DMS79 treated with DMSO at 0.1 percent for 48 hours (cell line): ENCODE data around the gene TPM2.

Source experiments
- DNase-seq: peaks from one replicate; lab custom pipeline; 2025; lab: John Stamatoyannopoulos, UW

TPM2 gene

GRCh38 chr9:35696520-35697215 lies 6.9 kb upstream of the TPM2 start:
- peak; percentile 11 for DNase-seq

- no peak for DNase-seq
Observed at GRCh38 chr9:35695943-35696401, 6.2 kb upstream of the TPM2 start.

- no peak for DNase-seq
Observed at GRCh38 chr9:35691757-35692301, 2.1 kb upstream of the TPM2 start.

- DNase-seq: no peak
Observed at GRCh38 chr9:35691334-35691650, 1.6 kb upstream of the TPM2 start.

- DNase-seq: peak; percentile 36
Observed at GRCh38 chr9:35690614-35691333, 1.0 kb upstream of the TPM2 start.

GRCh38 chr9:35690294-35690613 lies 529 bp upstream of the TPM2 start:
- DNase-seq: no peak

GRCh38 chr9:35688558-35689541 lies 875 bp downstream of the TPM2 start:
- DNase-seq: no peak

- DNase-seq: no peak
Observed at GRCh38 chr9:35687972-35688557, 1.7 kb downstream of the TPM2 start.

GRCh38 chr9:35687306-35687705 lies 2.4 kb downstream of the TPM2 start:
- DNase-seq: no peak

GRCh38 chr9:35686222-35687203 lies 3.2 kb downstream of the TPM2 start:
- DNase-seq: no peak

- DNase-seq: no peak
Observed at GRCh38 chr9:35685506-35685905, 4.2 kb downstream of the TPM2 start.

GRCh38 chr9:35684921-35685320 lies 4.8 kb downstream of the TPM2 start:
- DNase-seq: no peak

- no peak for DNase-seq
Observed at GRCh38 chr9:35683323-35683722, 6.4 kb downstream of the TPM2 start.

- no peak for DNase-seq
Observed at GRCh38 chr9:35682520-35683315, 7.0 kb downstream of the TPM2 start.

- DNase-seq: no peak
Observed at GRCh38 chr9:35682051-35682450, 7.7 kb downstream of the TPM2 start.

GRCh38 chr9:35681341-35682002 lies 8.3 kb downstream of the TPM2 start:
- no peak for DNase-seq

GRCh38 chr9:35680331-35681105 lies 9.2 kb downstream of the TPM2 start:
- no peak for DNase-seq

- DNase-seq: no peak
Observed at GRCh38 chr9:35679766-35680330, 9.9 kb downstream of the TPM2 start.
